Neural cell (in vitro differentiated cells): ENCODE results near the gene CCDC136.

Experiments used
- EP300 ChIP-seq: fragments of 450-650 bp; conservative IDR thresholded peaks from 2 replicates; pipeline ENCODE4 v1.6.1; 2014; ENCODE audit warnings: antibody characterized with exemption, mild to moderate bottlenecking, moderate library complexity; ENCODE audit not compliant: poor library complexity, severe bottlenecking
- EZH2 ChIP-seq: fragments of 200-600, 300-800 bp; shearing (Covaris generic), sonication (generic); IDR thresholded peaks from 2 replicates; pipeline ENCODE4 v1.6.1; 2014; ENCODE audit warnings: antibody characterized with exemption, low read length, borderline replicate concordance, mild to moderate bottlenecking; ENCODE audit not compliant: insufficient read depth, poor library complexity, severe bottlenecking
- POLR2AphosphoS5 ChIP-seq: IDR thresholded peaks from 2 replicates; pipeline ENCODE4 v1.6.1; 2012
- SMC3 ChIP-seq: fragments of 450-650 bp; conservative IDR thresholded peaks from 2 replicates; pipeline ENCODE4 v1.6.1; 2014; ENCODE audit warnings: antibody characterized with exemption, mild to moderate bottlenecking, moderate library complexity; ENCODE audit not compliant: poor library complexity
- TAF1 ChIP-seq: IDR thresholded peaks from 2 replicates; pipeline ENCODE4 v1.6.1; 2012; ENCODE audit warnings: low read depth
- TF ChIP-seq, protein P1 (sequence below): fragments of 450-650 bp; IDR thresholded peaks from 2 replicates; pipeline ENCODE4 v1.5.1; 2014; ENCODE audit warnings: antibody characterized with exemption, mild to moderate bottlenecking, moderate library complexity; ENCODE audit not compliant: poor library complexity, severe bottlenecking
- TF ChIP-seq, protein P2 (sequence below): IDR thresholded peaks from 2 replicates; pipeline ENCODE4 v1.6.1; 2012; ENCODE audit warnings: borderline replicate concordance

- TF ChIP-seq, protein P1, sequence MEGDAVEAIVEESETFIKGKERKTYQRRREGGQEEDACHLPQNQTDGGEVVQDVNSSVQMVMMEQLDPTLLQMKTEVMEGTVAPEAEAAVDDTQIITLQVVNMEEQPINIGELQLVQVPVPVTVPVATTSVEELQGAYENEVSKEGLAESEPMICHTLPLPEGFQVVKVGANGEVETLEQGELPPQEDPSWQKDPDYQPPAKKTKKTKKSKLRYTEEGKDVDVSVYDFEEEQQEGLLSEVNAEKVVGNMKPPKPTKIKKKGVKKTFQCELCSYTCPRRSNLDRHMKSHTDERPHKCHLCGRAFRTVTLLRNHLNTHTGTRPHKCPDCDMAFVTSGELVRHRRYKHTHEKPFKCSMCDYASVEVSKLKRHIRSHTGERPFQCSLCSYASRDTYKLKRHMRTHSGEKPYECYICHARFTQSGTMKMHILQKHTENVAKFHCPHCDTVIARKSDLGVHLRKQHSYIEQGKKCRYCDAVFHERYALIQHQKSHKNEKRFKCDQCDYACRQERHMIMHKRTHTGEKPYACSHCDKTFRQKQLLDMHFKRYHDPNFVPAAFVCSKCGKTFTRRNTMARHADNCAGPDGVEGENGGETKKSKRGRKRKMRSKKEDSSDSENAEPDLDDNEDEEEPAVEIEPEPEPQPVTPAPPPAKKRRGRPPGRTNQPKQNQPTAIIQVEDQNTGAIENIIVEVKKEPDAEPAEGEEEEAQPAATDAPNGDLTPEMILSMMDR = no peak
- TF ChIP-seq TAF1 = no peak
- TF ChIP-seq EP300 = no peak
- TF ChIP-seq SMC3 = no peak
- no peak for TF ChIP-seq POLR2AphosphoS5
- TF ChIP-seq, protein P2, sequence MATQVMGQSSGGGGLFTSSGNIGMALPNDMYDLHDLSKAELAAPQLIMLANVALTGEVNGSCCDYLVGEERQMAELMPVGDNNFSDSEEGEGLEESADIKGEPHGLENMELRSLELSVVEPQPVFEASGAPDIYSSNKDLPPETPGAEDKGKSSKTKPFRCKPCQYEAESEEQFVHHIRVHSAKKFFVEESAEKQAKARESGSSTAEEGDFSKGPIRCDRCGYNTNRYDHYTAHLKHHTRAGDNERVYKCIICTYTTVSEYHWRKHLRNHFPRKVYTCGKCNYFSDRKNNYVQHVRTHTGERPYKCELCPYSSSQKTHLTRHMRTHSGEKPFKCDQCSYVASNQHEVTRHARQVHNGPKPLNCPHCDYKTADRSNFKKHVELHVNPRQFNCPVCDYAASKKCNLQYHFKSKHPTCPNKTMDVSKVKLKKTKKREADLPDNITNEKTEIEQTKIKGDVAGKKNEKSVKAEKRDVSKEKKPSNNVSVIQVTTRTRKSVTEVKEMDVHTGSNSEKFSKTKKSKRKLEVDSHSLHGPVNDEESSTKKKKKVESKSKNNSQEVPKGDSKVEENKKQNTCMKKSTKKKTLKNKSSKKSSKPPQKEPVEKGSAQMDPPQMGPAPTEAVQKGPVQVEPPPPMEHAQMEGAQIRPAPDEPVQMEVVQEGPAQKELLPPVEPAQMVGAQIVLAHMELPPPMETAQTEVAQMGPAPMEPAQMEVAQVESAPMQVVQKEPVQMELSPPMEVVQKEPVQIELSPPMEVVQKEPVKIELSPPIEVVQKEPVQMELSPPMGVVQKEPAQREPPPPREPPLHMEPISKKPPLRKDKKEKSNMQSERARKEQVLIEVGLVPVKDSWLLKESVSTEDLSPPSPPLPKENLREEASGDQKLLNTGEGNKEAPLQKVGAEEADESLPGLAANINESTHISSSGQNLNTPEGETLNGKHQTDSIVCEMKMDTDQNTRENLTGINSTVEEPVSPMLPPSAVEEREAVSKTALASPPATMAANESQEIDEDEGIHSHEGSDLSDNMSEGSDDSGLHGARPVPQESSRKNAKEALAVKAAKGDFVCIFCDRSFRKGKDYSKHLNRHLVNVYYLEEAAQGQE = no peak
- TF ChIP-seq EZH2 = no peak
These were observed 16.8 kb upstream of the CCDC136 start for GRCh38 chr7:128774921-128775320.
